ENCODE data around the gene LRCH1.

Gene LRCH1

GRCh38 chr13:46523972-46524752 lies 28.8 kb upstream of the LRCH1 start:
- Histone ChIP-seq H3K4ac (ENCODE audit: low read length) (no peak overlapping the region), H2BK5ac (ENCODE audit: low read length) (no peak overlapping the region), H3K9ac (ENCODE audit: low read depth, low read length, poor library complexity) (no peak overlapping the region), H2AFZ (ENCODE audit: low read length) (peak overlapping the region; percentile 36), H2BK15ac (ENCODE audit: low read length) (no peak overlapping the region), H3K18ac (ENCODE audit: low read length) (no peak overlapping the region), H4K8ac (ENCODE audit: low read depth, low read length) (no peak overlapping the region), H3K36me3 (replicated peaks in 1 of 2; ENCODE audit: control insufficient read depth in 2 of 2, insufficient read depth in 2 of 2, low read length in 2 of 2) (no peaks in the 10 kb centered on the region), H3K23ac (ENCODE audit: low read depth, low read length, poor library complexity) (no peak overlapping the region), H3K27ac (replicated peaks; ENCODE audit: low read length) (no peak overlapping the region), H4K91ac (ENCODE audit: low read depth, low read length, poor library complexity) (no peak overlapping the region), H2BK120ac (ENCODE audit: low read depth, low read length) (no peak overlapping the region), H2BK12ac (ENCODE audit: low read length) (no peak overlapping the region), H3K4me2 (ENCODE audit: insufficient read depth, low read length, poor library complexity, severe bottlenecking) (no peak overlapping the region), H3K4me3 (ENCODE audit: low read length in 2 of 2) (no peak overlapping the region), H3K27me3 (ENCODE audit: control insufficient read depth in 3 of 3, insufficient read depth in 3 of 3, low read depth in 1 of 3, low read length in 3 of 3) (no peaks in the 10 kb centered on the region), H3K9me3 (replicated peaks in 1 of 2; ENCODE audit: control insufficient read depth in 2 of 2, insufficient read depth in 1 of 2, low read depth in 1 of 2, low read length in 2 of 2) (peaks cover 2% of the 10 kb centered on the region in 2 donors), H2AK5ac (ENCODE audit: low read depth, low read length) (no peak overlapping the region), H3K4me1 (ENCODE audit: control insufficient read depth in 2 of 2, insufficient read depth in 1 of 2, low read depth in 1 of 2, low read length in 2 of 2) (peaks cover 2 to 23% of the 10 kb centered on the region in 2 donors), H3K14ac (ENCODE audit: low read length) (no peak overlapping the region), H3K79me1 (ENCODE audit: low read depth, low read length) (no peaks in the 10 kb centered on the region)
- no peak for DNase-seq (ENCODE audit: low spot score)
- no CpG with 5 or more reads among the region's 2 CpGs for WGBS, 2 donors (ENCODE audit: extremely low coverage in 2 of 2, insufficient read length in 2 of 2, insufficient replicate concordance in 1 of 2)

- no peak overlapping the region for H3K23ac ChIP-seq (ENCODE audit: low read depth, low read length, poor library complexity)
- no peak for DNase-seq (ENCODE audit: low spot score)
- H2BK12ac ChIP-seq (ENCODE audit: low read length), result no peak overlapping the region
- H3K14ac ChIP-seq (ENCODE audit: low read length), result no peak overlapping the region
- no CpG with 5 or more reads among the region's 7 CpGs for WGBS, 2 donors (ENCODE audit: extremely low coverage in 2 of 2, insufficient read length in 2 of 2, insufficient replicate concordance in 1 of 2)
- no peak overlapping the region for H3K4me3 ChIP-seq (ENCODE audit: low read length in 2 of 2)
- no peak overlapping the region for H3K18ac ChIP-seq (ENCODE audit: low read length)
- H3K9me3 ChIP-seq (replicated peaks in 1 of 2; ENCODE audit: control insufficient read depth in 2 of 2, insufficient read depth in 1 of 2, low read depth in 1 of 2, low read length in 2 of 2), result peaks cover under 1 to 1% of the 10 kb centered on the region in 2 donors
- no peaks in the 10 kb centered on the region for H3K79me1 ChIP-seq (ENCODE audit: low read depth, low read length)
- no peak overlapping the region for H3K9ac ChIP-seq (ENCODE audit: low read depth, low read length, poor library complexity)
- H2AFZ ChIP-seq (ENCODE audit: low read length), result peak overlapping the region; percentile 14
- H3K36me3 ChIP-seq (replicated peaks in 1 of 2; ENCODE audit: control insufficient read depth in 2 of 2, insufficient read depth in 2 of 2, low read length in 2 of 2), result no peaks in the 10 kb centered on the region
- no peak overlapping the region for H2BK5ac ChIP-seq (ENCODE audit: low read length)
- no peak overlapping the region for H3K4me2 ChIP-seq (ENCODE audit: insufficient read depth, low read length, poor library complexity, severe bottlenecking)
- H3K27me3 ChIP-seq (ENCODE audit: control insufficient read depth in 3 of 3, insufficient read depth in 3 of 3, low read depth in 1 of 3, low read length in 3 of 3), result no peaks in the 10 kb centered on the region
- no peak overlapping the region for H3K4ac ChIP-seq (ENCODE audit: low read length)
- H3K4me1 ChIP-seq (ENCODE audit: control insufficient read depth in 2 of 2, insufficient read depth in 1 of 2, low read depth in 1 of 2, low read length in 2 of 2), result peaks cover 2 to 9% of the 10 kb centered on the region in 2 donors
- H2AK5ac ChIP-seq (ENCODE audit: low read depth, low read length), result no peak overlapping the region
- no peak overlapping the region for H2BK120ac ChIP-seq (ENCODE audit: low read depth, low read length)
- no peak overlapping the region for H2BK15ac ChIP-seq (ENCODE audit: low read length)
- no peak overlapping the region for H4K91ac ChIP-seq (ENCODE audit: low read depth, low read length, poor library complexity)
- H4K8ac ChIP-seq (ENCODE audit: low read depth, low read length), result no peak overlapping the region
- H3K27ac ChIP-seq (replicated peaks; ENCODE audit: low read length), result no peak overlapping the region
Observed at GRCh38 chr13:46526100-46526735, 26.8 kb upstream of the LRCH1 start.

- no peaks in the 10 kb centered on the region for H3K36me3 ChIP-seq (replicated peaks in 1 of 2; ENCODE audit: control insufficient read depth in 2 of 2, insufficient read depth in 2 of 2, low read length in 2 of 2)
- WGBS, 2 donors (ENCODE audit: extremely low coverage in 2 of 2, insufficient read length in 2 of 2, insufficient replicate concordance in 1 of 2), result no CpG with 5 or more reads among the region's 3 CpGs
- H3K14ac ChIP-seq (ENCODE audit: low read length), result no peak overlapping the region
- no peak overlapping the region for H3K4me3 ChIP-seq (ENCODE audit: low read length in 2 of 2)
- no peak overlapping the region for H2BK12ac ChIP-seq (ENCODE audit: low read length)
- no peak overlapping the region for H3K27ac ChIP-seq (replicated peaks; ENCODE audit: low read length)
- no peak overlapping the region for H3K4me2 ChIP-seq (ENCODE audit: insufficient read depth, low read length, poor library complexity, severe bottlenecking)
- H2BK15ac ChIP-seq (ENCODE audit: low read length), result no peak overlapping the region
- no peak overlapping the region for H2BK120ac ChIP-seq (ENCODE audit: low read depth, low read length)
- H4K91ac ChIP-seq (ENCODE audit: low read depth, low read length, poor library complexity), result no peak overlapping the region
- no peak overlapping the region for H2BK5ac ChIP-seq (ENCODE audit: low read length)
- H3K9ac ChIP-seq (ENCODE audit: low read depth, low read length, poor library complexity), result no peak overlapping the region
- no peaks in the 10 kb centered on the region for H3K27me3 ChIP-seq (ENCODE audit: control insufficient read depth in 3 of 3, insufficient read depth in 3 of 3, low read depth in 1 of 3, low read length in 3 of 3)
- peaks cover 2 to 9% of the 10 kb centered on the region in 2 donors for H3K4me1 ChIP-seq (ENCODE audit: control insufficient read depth in 2 of 2, insufficient read depth in 1 of 2, low read depth in 1 of 2, low read length in 2 of 2)
- no peak overlapping the region for H3K18ac ChIP-seq (ENCODE audit: low read length)
- no peak overlapping the region for H3K23ac ChIP-seq (ENCODE audit: low read depth, low read length, poor library complexity)
- H3K79me1 ChIP-seq (ENCODE audit: low read depth, low read length), result no peaks in the 10 kb centered on the region
- no peak overlapping the region for H2AFZ ChIP-seq (ENCODE audit: low read length)
- no peak overlapping the region for H3K4ac ChIP-seq (ENCODE audit: low read length)
- no peak overlapping the region for H2AK5ac ChIP-seq (ENCODE audit: low read depth, low read length)
- DNase-seq (ENCODE audit: low spot score), result no peak
- H3K9me3 ChIP-seq (replicated peaks in 1 of 2; ENCODE audit: control insufficient read depth in 2 of 2, insufficient read depth in 1 of 2, low read depth in 1 of 2, low read length in 2 of 2), result no peaks in the 10 kb centered on the region
- H4K8ac ChIP-seq (ENCODE audit: low read depth, low read length), result no peak overlapping the region
Observed at GRCh38 chr13:46526740-46527139, 26.2 kb upstream of the LRCH1 start.

- no CpG with 5 or more reads among the region's 2 CpGs for WGBS, 2 donors (ENCODE audit: extremely low coverage in 2 of 2, insufficient read length in 2 of 2, insufficient replicate concordance in 1 of 2)
- Histone ChIP-seq H3K27ac (replicated peaks; ENCODE audit: low read length) (no peak overlapping the region), H2BK15ac (ENCODE audit: low read length) (no peak overlapping the region), H2AK5ac (ENCODE audit: low read depth, low read length) (no peak overlapping the region), H3K79me1 (ENCODE audit: low read depth, low read length) (no peaks in the 10 kb centered on the region), H3K36me3 (replicated peaks in 1 of 2; ENCODE audit: control insufficient read depth in 2 of 2, insufficient read depth in 2 of 2, low read length in 2 of 2) (no peaks in the 10 kb centered on the region), H2BK5ac (ENCODE audit: low read length) (no peak overlapping the region), H3K9ac (ENCODE audit: low read depth, low read length, poor library complexity) (no peak overlapping the region), H3K18ac (ENCODE audit: low read length) (no peak overlapping the region), H2BK120ac (ENCODE audit: low read depth, low read length) (no peak overlapping the region), H3K4me3 (ENCODE audit: low read length in 2 of 2) (no peak overlapping the region), H3K4me1 (ENCODE audit: control insufficient read depth in 2 of 2, insufficient read depth in 1 of 2, low read depth in 1 of 2, low read length in 2 of 2) (peaks cover 2 to 9% of the 10 kb centered on the region in 2 donors), H3K14ac (ENCODE audit: low read length) (no peak overlapping the region), H3K4ac (ENCODE audit: low read length) (no peak overlapping the region), H2AFZ (ENCODE audit: low read length) (no peak overlapping the region), H4K91ac (ENCODE audit: low read depth, low read length, poor library complexity) (no peak overlapping the region), H4K8ac (ENCODE audit: low read depth, low read length) (no peak overlapping the region), H3K4me2 (ENCODE audit: insufficient read depth, low read length, poor library complexity, severe bottlenecking) (no peak overlapping the region), H3K27me3 (ENCODE audit: control insufficient read depth in 3 of 3, insufficient read depth in 3 of 3, low read depth in 1 of 3, low read length in 3 of 3) (no peaks in the 10 kb centered on the region), H3K23ac (ENCODE audit: low read depth, low read length, poor library complexity) (no peak overlapping the region), H3K9me3 (replicated peaks in 1 of 2; ENCODE audit: control insufficient read depth in 2 of 2, insufficient read depth in 1 of 2, low read depth in 1 of 2, low read length in 2 of 2) (no peaks in the 10 kb centered on the region), H2BK12ac (ENCODE audit: low read length) (no peak overlapping the region)
- DNase-seq (ENCODE audit: low spot score), result no peak
Observed at GRCh38 chr13:46527237-46527636, 25.7 kb upstream of the LRCH1 start.

Data from neuronal stem cell (in vitro differentiated cells).